H9 (cell line): ENCODE results near the gene SLC7A11. TPM values are rescaled to one million over a fixed set of nuclear protein-coding genes. Genes with fewer than 3 reads are reported as not detected.
A peak's percentile ranks its signal among the peaks of the same experiment; 100 is the strongest.

ENCODE experiments used
- DNase-seq: peaks from one replicate; pipeline ENCODE4 v3.0.0-alpha.2; 2017
- H2AFZ ChIP-seq: one replicate; pipeline ENCODE4 v1.6.1; 2013; ENCODE audit warnings: mild to moderate bottlenecking, low read length, control low read depth, moderate library complexity
- H2AK5ac ChIP-seq: 2 replicates; pipeline ENCODE4 v1.6.1; 2013; ENCODE audit warnings: low read length, control low read depth, mixed read lengths; ENCODE audit not compliant: insufficient read length
- H2BK120ac ChIP-seq: one replicate; pipeline ENCODE4 v1.6.1; 2013; ENCODE audit warnings: low read depth, mild to moderate bottlenecking, low read length, control low read depth, inconsistent platforms; ENCODE audit not compliant: poor library complexity, severe bottlenecking
- H2BK12ac ChIP-seq: 2 replicates; pipeline ENCODE4 v1.6.1; 2013; ENCODE audit warnings: low read length, control low read depth, mixed read lengths, low read depth; ENCODE audit not compliant: insufficient read length
- H2BK15ac ChIP-seq: 2 replicates; pipeline ENCODE4 v1.6.1; 2013; ENCODE audit warnings: low read depth, low read length, control low read depth
- H2BK20ac ChIP-seq: one replicate; pipeline ENCODE4 v1.6.1; 2013; ENCODE audit warnings: low read depth, mild to moderate bottlenecking, low read length, control low read depth, inconsistent platforms; ENCODE audit not compliant: poor library complexity, severe bottlenecking
- H2BK5ac ChIP-seq: 2 replicates; pipeline ENCODE4 v1.6.1; 2013; ENCODE audit warnings: low read length, control low read depth, mixed read lengths; ENCODE audit not compliant: insufficient read length
- H3K14ac ChIP-seq: 2 replicates; pipeline ENCODE4 v1.6.1; 2013; ENCODE audit warnings: low read length, control low read depth; ENCODE audit not compliant: insufficient read depth
- H3K18ac ChIP-seq: 2 replicates; pipeline ENCODE4 v1.6.1; 2013; ENCODE audit warnings: low read depth, mild to moderate bottlenecking, mixed read lengths, low read length, control low read depth; ENCODE audit not compliant: insufficient read length
- H3K23ac ChIP-seq: 2 replicates; pipeline ENCODE4 v1.6.1; 2013; ENCODE audit warnings: low read length, control low read depth, mixed read lengths, low read depth; ENCODE audit not compliant: insufficient read length
- H3K23me2 ChIP-seq: 2 replicates; pipeline ENCODE4 v1.6.1; 2013; ENCODE audit warnings: low read depth, mild to moderate bottlenecking, mixed read lengths, low read length, control low read depth; ENCODE audit not compliant: insufficient read length, poor library complexity, severe bottlenecking
- H3K27ac ChIP-seq: 2 replicates; pipeline ENCODE4 v1.5.1; 2013; ENCODE audit warnings: low read length, control low read depth, mixed read lengths, low read depth; ENCODE audit not compliant: insufficient read length
- H3K27me3 ChIP-seq: 2 replicates; pipeline ENCODE4 v1.6.1; 2013; ENCODE audit warnings: low read length, control low read depth, inconsistent platforms; ENCODE audit not compliant: insufficient read depth
- H3K4ac ChIP-seq: 2 replicates; pipeline ENCODE4 v1.6.1; 2013; ENCODE audit warnings: low read depth, mild to moderate bottlenecking, control low read depth, inconsistent platforms, low read length, moderate library complexity
- H3K4me1 ChIP-seq: 2 replicates; pipeline ENCODE4 v1.6.1; 2013; ENCODE audit warnings: low read length, control low read depth, inconsistent platforms; ENCODE audit not compliant: insufficient read depth
- H3K4me2 ChIP-seq: 2 replicates; pipeline ENCODE4 v1.6.1; 2013; ENCODE audit warnings: low read length, control low read depth, mixed read lengths; ENCODE audit not compliant: insufficient read length, insufficient read depth
- H3K56ac ChIP-seq: 2 replicates; pipeline ENCODE4 v1.6.1; 2013; ENCODE audit warnings: low read depth, mild to moderate bottlenecking, mixed read lengths, low read length, control low read depth; ENCODE audit not compliant: insufficient read length
- H3K79me1 ChIP-seq: 2 replicates; pipeline ENCODE4 v1.6.1; 2013; ENCODE audit warnings: low read depth, mild to moderate bottlenecking, moderate library complexity, low read length, control low read depth, inconsistent platforms; ENCODE audit not compliant: insufficient read depth, poor library complexity, severe bottlenecking
- H3K79me2 ChIP-seq: 2 replicates; pipeline ENCODE4 v1.6.1; 2013; ENCODE audit warnings: low read length, control low read depth, inconsistent platforms; ENCODE audit not compliant: insufficient read depth
- H3K9ac ChIP-seq: 2 replicates; pipeline ENCODE4 v1.6.1; 2013; ENCODE audit warnings: low read length, control low read depth, mixed read lengths; ENCODE audit not compliant: insufficient read length; ENCODE audit errors: extremely low read depth
- H3K9me3 ChIP-seq: one replicate; pipeline ENCODE4 v1.6.1; 2013; ENCODE audit warnings: low read depth, low read length, inconsistent platforms; ENCODE audit not compliant: control insufficient read depth
- H3T11ph ChIP-seq: one replicate; pipeline ENCODE4 v1.6.1; 2013; ENCODE audit warnings: mild to moderate bottlenecking, low read length, control low read depth, inconsistent platforms
- H4K20me1 ChIP-seq: one replicate; pipeline ENCODE4 v1.6.1; 2013; ENCODE audit not compliant: control insufficient read depth, insufficient read length, insufficient read depth
- H4K5ac ChIP-seq: 2 replicates; pipeline ENCODE4 v1.6.1; 2013; ENCODE audit warnings: low read depth, mild to moderate bottlenecking, mixed read lengths, low read length, control low read depth; ENCODE audit not compliant: insufficient read length
- H4K8ac ChIP-seq: replicated peaks from 2 replicates; pipeline ENCODE4 v1.6.1; 2013; ENCODE audit warnings: low read length, control low read depth, mixed read lengths, low read depth; ENCODE audit not compliant: insufficient read length
- H4K91ac ChIP-seq: 2 replicates; pipeline ENCODE4 v1.6.1; 2013; ENCODE audit warnings: low read depth, mild to moderate bottlenecking, moderate library complexity, mixed read lengths, low read length, control low read depth; ENCODE audit not compliant: insufficient read length
- H3K27ac Mint-ChIP-seq, 3 experiments: 2 replicates in 2 of 3; 3 replicates in 1 of 3; pipeline ENCODE4 v1.8.0; 2020 to 2021; ENCODE audit warnings: mixed read lengths in 3 of 3, mild to moderate bottlenecking in 1 of 3, moderate library complexity in 1 of 3
- H3K27me3 Mint-ChIP-seq: 2 replicates; pipeline ENCODE4 v1.8.0; 2021; ENCODE audit warnings: low read depth, mild to moderate bottlenecking, moderate library complexity, mixed read lengths
- H3K36me3 Mint-ChIP-seq, 3 experiments: 2 replicates in 2 of 3; 3 replicates in 1 of 3; pipeline ENCODE4 v1.8.0; 2020 to 2021; ENCODE audit warnings: low read depth in 3 of 3, mixed read lengths in 3 of 3; ENCODE audit not compliant: insufficient read depth in 1 of 3
- H3K4me1 Mint-ChIP-seq, 2 experiments: 2 replicates each; pipeline ENCODE4 v1.8.0; 2020; ENCODE audit warnings: mixed read lengths in 2 of 2
- H3K4me3 Mint-ChIP-seq, 2 experiments: 2 replicates in 1 of 2; 3 replicates in 1 of 2; pipeline ENCODE4 v1.8.0; 2020 to 2021; ENCODE audit warnings: mild to moderate bottlenecking in 2 of 2, mixed read lengths in 2 of 2, moderate library complexity in 1 of 2
- H3K9me3 Mint-ChIP-seq, 2 experiments: 2 replicates in 1 of 2; 3 replicates in 1 of 2; pipeline ENCODE4 v1.8.0; 2020; ENCODE audit warnings: mild to moderate bottlenecking in 2 of 2, mixed read lengths in 2 of 2, moderate library complexity in 1 of 2
- WGBS: extraction: QIAGEN DNeasy Blood & Tissue Kit; methylation state at CpG from one replicate; pipeline ENCODE4 v1.1.7; 2013; ENCODE audit warnings: missing lambda C conversion rate, low lambda C conversion rate, mixed read lengths; ENCODE audit not compliant: insufficient read length; ENCODE audit errors: extremely low coverage; 5-methylcytosine and 5-hydroxymethylcytosine counted together
- total RNA-seq: library from RNA; stranded (reverse); gene quantifications from 2 replicates; pipeline ENCODE4 v1.2.1, GENCODE V29; 2021
- TF ChIP-seq, protein P1 (sequence below): fragments of 200-600 bp; sonication (generic); conservative IDR thresholded peaks from 3 replicates; pipeline ENCODE4 v1.8.0; 2021; ENCODE audit warnings: antibody characterized with exemption, mild to moderate bottlenecking

The SLC7A11 gene
- total RNA-seq, 1 experiment from 2014 or later, result 19.8 TPM

DNA sequence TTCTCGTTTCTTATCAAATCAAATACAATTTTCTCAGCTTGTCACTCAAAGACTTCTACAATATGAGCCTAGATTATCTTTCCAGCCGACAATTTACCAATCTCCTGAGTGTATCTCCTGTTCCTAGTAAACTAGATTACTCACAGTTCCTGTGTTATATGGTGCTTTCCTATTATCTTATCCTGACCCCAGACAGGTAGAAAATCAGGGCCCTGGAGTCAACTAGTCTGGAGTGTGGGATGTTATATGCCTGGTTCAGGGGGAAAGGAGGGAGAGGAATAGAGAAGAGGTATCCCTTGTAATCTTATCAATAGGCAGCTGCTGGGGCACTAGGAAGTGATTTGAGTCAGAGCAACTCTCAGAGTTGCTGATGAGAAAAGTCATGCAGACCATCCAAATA lies 127.1 kb downstream of the SLC7A11 start:
- no peaks in the 10 kb centered on the region for H3K9me3 ChIP-seq
- no peak overlapping the region for H3T11ph ChIP-seq
- H2BK120ac ChIP-seq, result no peak overlapping the region
- H3K4me3 Mint-ChIP-seq, result no peak overlapping the region
- no peak overlapping the region for H4K91ac ChIP-seq
- peaks cover 3 to 5% of the 10 kb centered on the region in 2 experiments; a peak in 4 of 5 replicates for H3K9me3 Mint-ChIP-seq
- no peak overlapping the region for H3K23ac ChIP-seq
- H3K27ac Mint-ChIP-seq, result no peak overlapping the region; a peak in 1 of 7 replicates
- DNase-seq, result no peak
- H2AFZ ChIP-seq, result peak overlapping the region; percentile 78
- no peaks in the 10 kb centered on the region for H3K27me3 ChIP-seq
- H3K9ac ChIP-seq, result no peak overlapping the region
- H3K79me2 ChIP-seq, result no peaks in the 10 kb centered on the region
- no peak overlapping the region for H3K56ac ChIP-seq
- no peak overlapping the region for H3K27ac ChIP-seq
- H2AK5ac ChIP-seq, result no peak overlapping the region
- no peaks in the 10 kb centered on the region for H3K23me2 ChIP-seq
- H2BK5ac ChIP-seq, result no peak overlapping the region
- no peak overlapping the region for H3K18ac ChIP-seq
- no peak overlapping the region for H4K5ac ChIP-seq
- H2BK12ac ChIP-seq, result no peak overlapping the region
- no peak overlapping the region for H2BK15ac ChIP-seq
- H3K27me3 Mint-ChIP-seq, result no peaks in the 10 kb centered on the region
- 0 out of 2 replicates have a peak, but pooled peaks cover 2% of the 10 kb centered on the region for H3K4me1 ChIP-seq
- H4K8ac ChIP-seq, result no peak overlapping the region
- no peak overlapping the region for H3K4me2 ChIP-seq
- no peak overlapping the region for H2BK20ac ChIP-seq
- no peak overlapping the region for H3K14ac ChIP-seq
- no CpG with 5 or more reads among the region's 2 CpGs for WGBS
- H3K4me1 Mint-ChIP-seq, result peaks cover 39 to 48% of the 10 kb centered on the region in 2 experiments
- H3K36me3 Mint-ChIP-seq, result peaks cover 0 to 4% (median 2%) of the 10 kb centered on the region in 3 experiments; a peak in 4 of 7 replicates
- H4K20me1 ChIP-seq, result no peaks in the 10 kb centered on the region
- TF ChIP-seq, protein P1, sequence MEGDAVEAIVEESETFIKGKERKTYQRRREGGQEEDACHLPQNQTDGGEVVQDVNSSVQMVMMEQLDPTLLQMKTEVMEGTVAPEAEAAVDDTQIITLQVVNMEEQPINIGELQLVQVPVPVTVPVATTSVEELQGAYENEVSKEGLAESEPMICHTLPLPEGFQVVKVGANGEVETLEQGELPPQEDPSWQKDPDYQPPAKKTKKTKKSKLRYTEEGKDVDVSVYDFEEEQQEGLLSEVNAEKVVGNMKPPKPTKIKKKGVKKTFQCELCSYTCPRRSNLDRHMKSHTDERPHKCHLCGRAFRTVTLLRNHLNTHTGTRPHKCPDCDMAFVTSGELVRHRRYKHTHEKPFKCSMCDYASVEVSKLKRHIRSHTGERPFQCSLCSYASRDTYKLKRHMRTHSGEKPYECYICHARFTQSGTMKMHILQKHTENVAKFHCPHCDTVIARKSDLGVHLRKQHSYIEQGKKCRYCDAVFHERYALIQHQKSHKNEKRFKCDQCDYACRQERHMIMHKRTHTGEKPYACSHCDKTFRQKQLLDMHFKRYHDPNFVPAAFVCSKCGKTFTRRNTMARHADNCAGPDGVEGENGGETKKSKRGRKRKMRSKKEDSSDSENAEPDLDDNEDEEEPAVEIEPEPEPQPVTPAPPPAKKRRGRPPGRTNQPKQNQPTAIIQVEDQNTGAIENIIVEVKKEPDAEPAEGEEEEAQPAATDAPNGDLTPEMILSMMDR, result no peak
- H3K4ac ChIP-seq, result no peak overlapping the region
- no peaks in the 10 kb centered on the region for H3K79me1 ChIP-seq
